Activated gamma-delta T cell (primary cell): ENCODE results near the gene MAPK8IP2.
"Not testable (repeated sequence)": the region's sequence is repeated elsewhere in the genome, so short reads cannot be mapped to it uniquely, and the experiment has no call there.

Experiments used
- DNase-seq: peaks from one replicate; lab custom pipeline; 2025; lab: John Stamatoyannopoulos, UW

Gene MAPK8IP2

DNA sequence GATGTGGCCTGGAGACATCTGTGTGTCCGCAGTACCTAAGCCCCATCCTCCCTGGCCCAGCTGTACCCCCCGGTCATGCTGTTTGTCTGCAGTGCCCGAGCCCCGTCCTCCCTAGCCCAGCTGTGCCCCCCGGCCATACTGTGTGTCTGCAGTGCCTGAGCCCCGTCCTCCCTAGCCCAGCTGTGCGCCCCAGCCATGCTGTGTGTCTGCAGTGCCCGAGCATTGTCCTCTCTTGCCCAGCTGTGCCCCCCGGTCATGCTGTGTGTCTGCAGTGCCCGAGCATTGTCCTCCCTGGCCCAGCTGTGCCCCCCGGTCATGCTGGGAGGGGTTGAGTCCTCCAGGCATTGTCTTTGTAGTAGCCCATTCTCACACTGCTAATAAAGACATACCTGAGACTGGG lies 35.0 kb downstream of the MAPK8IP2 start:
- DNase-seq, result no peak

DNA sequence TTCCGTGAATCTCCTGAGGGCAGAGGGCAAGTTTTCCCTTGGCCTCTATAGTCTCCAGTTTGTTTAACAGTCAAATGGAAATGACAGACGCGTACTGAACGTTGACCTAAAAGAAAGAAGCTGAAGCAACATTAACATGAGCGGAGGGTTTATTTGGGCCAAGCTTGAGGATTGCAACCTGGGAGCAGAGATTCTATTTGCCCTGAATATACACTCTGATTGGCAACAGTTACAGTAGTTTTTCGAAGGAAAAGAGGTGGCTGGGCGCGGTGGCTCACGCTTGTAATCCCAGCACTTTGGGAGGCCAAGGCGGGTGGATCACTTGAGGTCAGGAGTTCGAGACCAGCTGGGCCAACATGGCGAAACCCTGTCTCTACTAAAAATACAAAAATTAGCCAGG lies 39.7 kb downstream of the MAPK8IP2 start:
- DNase-seq, result not testable (repeated sequence)

DNA sequence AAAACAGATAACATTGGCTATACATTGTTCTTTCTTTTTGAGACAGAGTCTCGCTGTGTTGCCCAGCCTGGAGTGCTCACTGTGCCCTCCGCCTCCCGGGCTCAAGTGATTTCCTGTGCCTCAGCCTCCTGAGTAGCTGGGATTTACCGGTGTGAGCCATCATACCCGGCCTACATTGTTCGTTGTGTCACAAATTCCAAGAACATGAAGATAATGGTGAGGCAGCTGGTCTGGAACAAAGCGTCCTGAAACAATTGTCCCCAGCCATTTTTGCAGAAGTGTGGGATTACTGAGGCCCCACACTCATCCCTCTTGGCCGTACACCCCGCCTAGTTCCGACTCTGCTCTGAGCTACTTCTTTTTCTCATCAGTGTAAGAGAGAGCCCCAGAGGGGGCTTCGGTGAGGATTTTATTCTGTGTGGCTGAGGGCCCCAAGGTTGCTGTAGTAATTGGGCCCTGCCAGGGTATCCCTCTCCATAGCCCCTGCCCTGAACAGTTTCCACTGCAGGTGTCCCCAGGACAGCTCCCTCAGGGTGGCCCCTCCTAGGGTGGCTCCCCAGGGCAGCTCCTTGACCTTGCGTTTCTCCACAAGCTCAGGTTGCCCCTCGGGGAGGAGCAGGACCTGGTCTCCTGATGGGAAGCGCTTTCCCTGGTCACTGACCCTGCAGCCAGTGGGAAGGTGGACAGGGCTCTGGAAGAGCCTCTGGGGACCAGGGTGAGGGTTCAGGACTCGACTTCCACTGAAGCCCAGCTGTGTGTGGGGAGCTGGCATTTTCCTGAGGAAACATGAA lies 40.5 kb downstream of the MAPK8IP2 start:
- no peak for DNase-seq

DNA sequence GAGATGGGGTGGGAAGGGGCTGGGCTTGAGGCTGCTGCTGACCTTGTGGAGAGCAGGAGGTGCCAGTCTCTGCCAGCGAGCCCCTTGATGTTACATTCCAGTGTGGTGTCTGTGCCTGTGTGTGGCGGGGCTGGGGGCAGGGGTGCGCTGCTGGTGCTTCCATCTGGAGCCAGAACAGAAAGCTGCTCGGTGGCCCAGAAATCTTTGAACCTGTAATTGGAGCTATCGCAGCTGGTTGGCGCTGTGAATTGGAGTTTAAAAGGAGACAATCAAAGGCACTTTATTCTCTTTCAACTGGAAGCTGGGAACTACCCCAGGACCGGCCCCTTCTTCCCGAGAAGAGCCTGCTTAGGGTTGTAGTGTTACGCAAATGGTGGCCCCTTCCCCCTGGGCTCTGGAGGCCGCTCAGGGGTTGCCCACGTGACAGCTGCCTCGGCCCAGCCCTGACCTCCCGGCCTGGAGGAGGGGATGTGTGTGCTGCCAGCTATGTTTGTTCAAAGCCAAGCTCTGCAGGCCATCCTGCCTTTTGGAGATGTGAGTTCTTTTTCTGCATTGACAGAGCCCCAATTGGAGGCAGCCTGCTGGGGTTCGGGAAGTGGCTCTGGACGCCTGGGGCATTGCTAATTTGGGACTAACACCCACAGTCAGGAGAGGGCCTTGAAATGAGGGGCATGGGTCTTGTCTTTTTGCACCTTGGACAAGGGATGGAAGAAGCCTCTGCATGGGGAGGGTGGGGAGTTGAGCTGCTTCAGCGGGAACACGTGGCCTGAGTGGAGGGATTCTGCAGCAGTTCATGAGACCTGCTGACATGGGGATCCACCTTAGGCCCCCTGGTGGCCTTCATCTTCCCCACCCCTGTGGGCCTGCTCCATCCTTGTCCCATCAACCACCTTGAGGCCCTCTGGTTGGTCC lies 41.4 kb downstream of the MAPK8IP2 start:
- no peak for DNase-seq

DNA sequence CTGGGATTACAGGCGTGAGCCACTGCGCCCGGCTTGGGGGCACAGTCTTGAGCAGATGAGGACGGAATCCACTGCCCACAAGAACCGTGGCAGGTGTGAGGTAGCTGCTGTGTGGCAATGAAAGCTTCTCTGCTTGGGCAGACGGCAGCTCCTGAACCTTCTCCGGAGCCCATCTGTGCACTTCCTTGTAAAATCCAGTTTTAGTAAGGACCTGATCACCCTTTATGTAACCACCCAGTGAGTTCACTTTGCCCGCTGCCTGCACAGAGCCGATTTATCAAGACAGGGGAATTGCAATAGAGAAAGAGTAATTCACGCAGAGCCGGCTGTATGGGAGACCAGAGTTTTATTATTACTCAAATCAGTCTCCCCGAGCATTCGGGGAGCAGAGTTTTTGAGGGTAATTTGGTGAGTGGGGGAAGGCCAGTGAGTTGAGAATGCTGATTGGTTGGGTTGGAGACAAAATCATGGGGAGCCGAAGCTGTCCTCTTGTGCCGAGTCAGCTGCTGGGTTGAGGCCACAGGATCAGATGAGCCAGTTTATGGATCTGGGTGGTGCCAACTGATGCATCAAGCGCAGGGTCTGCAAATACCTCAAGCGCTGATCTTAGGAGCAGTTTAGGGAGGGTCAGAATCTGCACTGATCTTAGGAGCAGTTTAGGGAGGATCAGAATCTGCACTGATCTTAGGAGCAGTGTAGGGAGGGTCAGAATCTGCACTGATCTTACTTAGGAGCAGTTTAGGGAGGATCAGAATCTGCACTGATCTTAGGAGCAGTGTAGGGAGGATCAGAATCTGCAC lies 42.6 kb downstream of the MAPK8IP2 start:
- not testable (repeated sequence) for DNase-seq

DNA sequence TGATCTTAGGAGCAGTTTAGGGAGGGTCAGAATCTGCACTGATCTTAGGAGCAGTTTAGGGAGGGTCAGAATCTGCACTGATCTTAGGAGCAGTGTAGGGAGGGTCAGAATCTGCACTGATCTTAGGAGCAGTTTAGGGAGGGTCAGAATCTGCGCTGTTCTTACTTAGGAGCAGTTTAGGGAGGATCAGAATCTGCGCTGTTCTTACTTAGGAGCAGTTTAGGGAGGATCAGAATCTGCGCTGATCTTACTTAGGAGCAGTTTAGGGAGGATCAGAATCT lies 43.2 kb downstream of the MAPK8IP2 start:
- DNase-seq, result not testable (repeated sequence)

DNA sequence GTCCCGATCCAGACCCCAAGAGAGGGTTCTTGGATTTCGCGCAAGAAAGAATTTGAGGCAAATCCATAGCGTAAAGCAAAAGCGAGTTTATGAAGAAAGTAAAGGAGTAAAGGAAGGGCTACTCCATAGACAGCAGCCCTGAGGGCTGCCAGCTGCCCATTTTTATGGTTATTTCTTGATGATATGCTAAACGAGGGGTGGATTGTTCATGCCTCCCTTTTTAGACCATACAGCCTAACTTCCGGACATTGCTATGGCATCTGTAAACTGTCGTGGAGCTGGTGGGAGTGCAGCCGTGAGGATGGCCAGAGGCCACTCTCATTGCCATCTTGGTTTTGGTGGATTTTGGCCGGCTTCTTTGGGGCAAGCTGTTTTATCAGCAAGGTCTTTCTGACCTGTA lies 52.7 kb downstream of the MAPK8IP2 start:
- DNase-seq, result no peak

GRCh38 chr22:50654664-50655063 lies 54.1 kb downstream of the MAPK8IP2 start:
- DNase-seq, result not testable (repeated sequence)

DNA sequence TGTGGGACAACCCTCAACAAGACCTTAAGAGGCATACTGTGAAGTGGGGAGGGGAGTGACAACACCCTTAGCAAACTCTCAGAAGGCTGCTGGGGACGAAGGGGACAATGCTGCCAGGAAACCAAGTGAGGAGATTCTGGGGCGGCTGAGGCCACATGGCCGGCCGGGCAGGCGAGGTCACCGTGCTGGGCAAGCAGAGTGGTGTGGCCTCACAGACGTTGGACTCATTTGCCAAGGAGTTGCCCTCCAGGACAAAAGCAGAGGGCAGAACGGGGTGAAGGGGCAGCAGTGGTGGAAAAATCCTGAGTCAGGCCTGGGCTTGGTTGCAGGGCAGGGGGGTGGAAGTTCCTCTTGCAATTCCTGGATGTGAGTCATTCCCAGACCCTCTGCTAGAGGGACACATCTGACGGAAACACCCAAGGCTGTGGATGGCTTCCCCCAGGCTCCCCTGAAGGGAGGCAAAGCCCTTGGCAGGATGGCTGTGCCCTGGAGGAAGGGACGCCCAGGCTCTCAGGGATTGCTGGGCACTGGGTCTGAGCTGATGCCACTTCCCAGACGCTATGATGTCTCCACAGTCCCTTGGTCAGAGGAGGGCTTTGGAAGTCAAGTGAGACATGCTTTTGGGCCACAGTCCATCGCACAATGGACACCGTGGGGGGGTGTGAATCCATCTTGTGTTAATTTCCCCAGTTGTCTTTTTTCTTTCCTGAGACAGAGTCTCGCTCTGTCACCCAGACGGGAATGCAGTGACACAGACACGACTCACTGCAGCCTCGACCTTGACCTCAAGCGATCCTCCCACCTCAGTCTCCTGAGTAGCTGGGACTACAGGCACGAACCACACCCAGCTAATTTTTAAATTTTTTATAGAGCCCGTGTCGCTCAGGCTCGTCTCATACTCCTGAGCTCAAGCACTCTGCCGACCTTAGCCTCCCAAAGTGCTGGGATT lies 55.8 kb downstream of the MAPK8IP2 start:
- DNase-seq, result no peak

DNA sequence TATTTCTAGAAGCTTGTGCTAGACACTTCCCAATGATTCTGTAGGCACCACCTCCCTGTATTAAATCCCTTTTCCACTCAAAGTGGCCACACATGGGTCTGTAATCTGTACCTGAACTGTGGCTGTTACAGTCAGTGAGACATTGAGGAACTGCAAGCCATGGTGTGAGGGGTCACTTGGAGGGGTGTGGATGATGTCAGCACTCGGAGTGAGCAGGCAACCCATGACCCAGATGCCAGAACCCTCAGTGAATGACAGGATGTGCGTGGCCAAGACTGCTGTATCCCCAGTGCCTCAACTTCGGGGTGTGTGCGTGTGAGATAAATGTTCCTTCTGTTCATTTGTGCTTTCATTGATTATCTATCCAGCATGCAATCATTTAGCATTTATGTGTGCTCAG lies 57.3 kb downstream of the MAPK8IP2 start:
- no peak for DNase-seq

- DNase-seq, result not testable (repeated sequence)
Measured at GRCh38 chr22:50659711-50660110, 59.1 kb downstream of the MAPK8IP2 start.

GRCh38 chr22:50660306-50660705 lies 59.7 kb downstream of the MAPK8IP2 start:
- DNase-seq, result no peak
